ENCODE measurements around the gene GRIK2.

- TF ChIP-seq, protein P1, sequence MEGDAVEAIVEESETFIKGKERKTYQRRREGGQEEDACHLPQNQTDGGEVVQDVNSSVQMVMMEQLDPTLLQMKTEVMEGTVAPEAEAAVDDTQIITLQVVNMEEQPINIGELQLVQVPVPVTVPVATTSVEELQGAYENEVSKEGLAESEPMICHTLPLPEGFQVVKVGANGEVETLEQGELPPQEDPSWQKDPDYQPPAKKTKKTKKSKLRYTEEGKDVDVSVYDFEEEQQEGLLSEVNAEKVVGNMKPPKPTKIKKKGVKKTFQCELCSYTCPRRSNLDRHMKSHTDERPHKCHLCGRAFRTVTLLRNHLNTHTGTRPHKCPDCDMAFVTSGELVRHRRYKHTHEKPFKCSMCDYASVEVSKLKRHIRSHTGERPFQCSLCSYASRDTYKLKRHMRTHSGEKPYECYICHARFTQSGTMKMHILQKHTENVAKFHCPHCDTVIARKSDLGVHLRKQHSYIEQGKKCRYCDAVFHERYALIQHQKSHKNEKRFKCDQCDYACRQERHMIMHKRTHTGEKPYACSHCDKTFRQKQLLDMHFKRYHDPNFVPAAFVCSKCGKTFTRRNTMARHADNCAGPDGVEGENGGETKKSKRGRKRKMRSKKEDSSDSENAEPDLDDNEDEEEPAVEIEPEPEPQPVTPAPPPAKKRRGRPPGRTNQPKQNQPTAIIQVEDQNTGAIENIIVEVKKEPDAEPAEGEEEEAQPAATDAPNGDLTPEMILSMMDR (IDR thresholded peaks at IDR 0.05), result no peak
- TF ChIP-seq POLR2A (IDR thresholded peaks at IDR 0.05), result no peak
Observed at GRCh38 chr6:101429270-101429669, 35.8 kb downstream of the GRIK2 start.

Data from heart left ventricle (tissue), 13 donors.